Activated CD8-positive, alpha-beta memory T cell treated with anti-CD3 and anti-CD28 coated beads for 4 hours (primary cell): ENCODE measurements around the gene CDK1.
"Not testable (repeated sequence)": the region's sequence is repeated elsewhere in the genome, so short reads cannot be mapped to it uniquely, and the experiment has no call there.

Experiments
- DNase-seq, 2 donors: peaks; one replicate each; pipeline ENCODE4 v3.0.0-alpha.2; 2020; ENCODE audit warnings: low read depth in 2 of 2

The CDK1 gene

DNA sequence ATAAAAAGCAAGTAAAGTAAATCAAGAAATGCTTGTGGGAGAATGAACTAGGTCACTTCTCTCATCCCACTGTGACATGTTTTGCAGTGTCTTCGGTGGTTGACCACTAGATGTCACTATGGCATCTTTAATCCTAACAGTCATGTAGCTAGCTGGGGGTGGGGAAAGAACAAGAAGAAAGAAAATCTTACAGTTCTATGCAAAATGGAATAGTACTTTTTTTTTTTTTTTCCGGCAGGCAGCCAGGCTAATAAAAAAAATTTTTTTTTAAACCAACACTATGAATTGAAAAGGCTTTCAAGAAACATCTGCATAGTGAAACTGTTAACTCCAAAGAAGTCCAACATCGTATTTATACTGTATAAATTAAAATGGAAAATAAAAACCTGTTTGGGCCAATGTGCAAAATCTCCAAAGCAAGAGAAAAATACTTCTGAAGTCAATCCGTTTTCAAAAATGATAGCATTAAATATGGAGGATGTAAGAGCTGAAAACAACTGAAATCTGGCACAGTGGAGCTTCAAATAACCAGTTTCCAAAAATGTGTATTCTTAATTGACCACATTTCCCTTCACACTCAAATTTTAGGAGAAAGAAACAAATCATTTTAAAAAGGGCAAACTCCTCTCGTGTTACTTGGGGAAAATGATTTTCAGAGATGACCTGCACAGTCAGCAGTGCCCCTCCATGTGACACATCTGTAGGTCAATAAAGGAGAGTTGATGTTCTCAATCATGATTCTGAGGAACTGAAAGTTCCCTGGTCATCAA is 38.5 kb downstream of the CDK1 start:
- peak in 1 of 2 donors; percentile 13 for DNase-seq

DNA sequence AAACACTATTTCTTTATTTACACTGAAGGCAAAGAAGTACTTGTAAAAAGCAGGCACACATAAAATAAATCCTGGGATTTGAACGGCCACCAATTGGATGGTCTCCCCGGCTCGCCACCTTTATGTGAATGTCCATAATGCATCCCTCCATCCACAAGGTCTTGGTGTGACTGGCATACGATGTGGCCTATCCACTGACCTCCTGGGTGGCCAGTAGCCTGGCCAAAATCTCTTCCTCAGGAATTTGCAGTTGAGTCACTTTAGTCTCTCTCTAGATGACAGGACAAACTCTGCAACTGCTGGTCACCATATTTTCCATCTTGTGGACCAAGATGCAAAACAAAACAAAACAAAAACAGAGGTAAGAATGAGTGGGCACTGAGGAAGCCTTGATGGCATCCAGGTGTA is 39.1 kb downstream of the CDK1 start:
- DNase-seq, result no peak

DNA sequence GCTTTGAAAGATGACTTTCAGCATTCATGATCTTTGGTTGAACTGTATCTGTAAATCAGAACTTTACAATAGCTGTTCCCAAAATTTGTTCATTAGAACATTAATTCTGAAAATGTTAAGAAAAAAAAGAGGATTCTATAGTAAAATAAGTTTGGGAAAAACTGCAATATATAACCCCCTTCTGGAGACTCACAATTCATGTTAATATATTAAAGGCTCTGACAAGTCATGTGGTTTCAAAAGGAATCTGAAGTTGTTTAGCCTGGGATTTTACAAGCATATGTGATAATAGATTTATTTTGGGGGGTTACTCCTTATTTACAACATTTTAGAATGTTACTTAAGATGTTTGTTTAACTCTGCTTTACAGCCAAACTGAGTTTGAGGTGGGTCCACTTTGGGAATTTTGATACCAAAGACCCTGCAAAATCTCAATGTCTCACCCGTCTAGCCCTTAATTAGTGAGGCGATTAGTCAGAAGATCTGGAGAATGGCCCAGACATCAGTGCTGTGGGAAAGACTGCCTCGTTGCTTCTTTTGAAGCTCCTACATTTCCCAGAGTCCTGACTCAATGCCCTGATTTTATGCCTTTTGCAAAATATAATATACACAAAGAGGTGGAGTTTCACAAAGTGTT is 40.0 kb downstream of the CDK1 start:
- no peak for DNase-seq

DNA sequence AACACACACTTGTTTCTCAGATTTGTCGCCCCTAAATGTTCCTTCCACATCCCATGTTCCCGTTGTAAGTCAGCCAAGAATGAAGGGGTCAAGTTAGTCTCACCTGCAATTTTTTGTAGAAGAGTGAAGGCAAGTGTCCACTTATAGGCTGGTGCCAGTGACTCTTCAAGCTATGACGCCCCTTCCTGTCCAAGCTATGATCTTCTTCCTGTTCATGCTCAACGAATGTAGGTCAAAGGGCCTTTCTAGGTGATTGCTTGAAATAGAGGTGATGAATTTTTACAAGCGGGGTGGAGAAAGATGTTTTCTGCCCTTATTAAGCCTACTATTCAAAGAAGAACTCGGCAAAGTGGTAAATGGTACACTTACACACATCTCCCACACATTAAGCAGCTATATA is 41.0 kb downstream of the CDK1 start:
- no peak for DNase-seq

DNA sequence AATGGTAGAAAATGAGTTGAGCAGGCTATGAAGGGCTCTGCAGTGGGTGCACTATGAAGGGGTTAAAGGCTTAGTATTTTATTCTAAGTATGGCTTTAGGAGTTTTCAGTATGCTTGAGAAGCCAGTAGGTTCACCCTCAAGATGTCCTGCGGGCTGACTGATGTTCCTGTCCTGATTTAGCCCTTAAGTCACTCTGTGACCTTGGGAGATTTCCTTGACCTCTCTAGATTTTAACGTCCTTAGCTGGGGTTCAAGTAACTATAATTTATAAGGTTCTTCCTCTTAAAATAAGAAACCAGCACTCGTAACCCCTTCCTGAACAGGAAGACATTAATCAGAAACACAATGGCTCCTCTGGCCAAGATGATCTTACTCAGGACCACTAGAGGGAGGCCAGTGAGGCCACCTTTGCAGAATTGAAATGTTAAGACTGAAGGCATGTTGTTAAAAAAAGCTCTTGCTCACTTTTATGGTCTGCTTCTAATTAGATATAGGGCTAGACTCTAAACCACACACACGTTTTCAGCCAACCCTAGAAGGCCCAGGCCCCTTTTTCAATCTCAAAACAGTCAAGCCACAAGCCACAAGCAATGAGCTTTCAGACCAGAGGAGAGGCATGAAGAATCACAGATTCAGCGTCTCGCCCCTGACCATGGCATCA is 41.9 kb downstream of the CDK1 start:
- DNase-seq, result no peak

DNA sequence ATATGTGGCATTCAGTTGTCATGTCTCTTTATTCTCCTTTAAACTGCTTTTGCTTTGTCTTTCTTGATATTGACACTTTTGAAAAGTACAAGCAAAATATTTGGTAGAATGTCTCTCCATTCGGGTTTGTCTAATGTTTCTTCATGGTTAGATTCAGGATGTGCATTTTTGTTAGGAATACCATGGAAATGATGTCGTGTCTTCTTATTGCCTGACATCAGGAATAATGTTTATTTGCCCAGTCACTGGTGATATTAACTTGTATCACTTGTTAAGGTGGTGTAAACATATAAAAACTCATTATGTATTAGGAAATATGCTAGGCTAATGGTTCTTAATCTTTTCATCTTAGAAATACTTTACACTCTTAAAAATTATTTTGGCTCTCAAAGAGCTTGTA is 43.4 kb downstream of the CDK1 start:
- DNase-seq, result no peak

DNA sequence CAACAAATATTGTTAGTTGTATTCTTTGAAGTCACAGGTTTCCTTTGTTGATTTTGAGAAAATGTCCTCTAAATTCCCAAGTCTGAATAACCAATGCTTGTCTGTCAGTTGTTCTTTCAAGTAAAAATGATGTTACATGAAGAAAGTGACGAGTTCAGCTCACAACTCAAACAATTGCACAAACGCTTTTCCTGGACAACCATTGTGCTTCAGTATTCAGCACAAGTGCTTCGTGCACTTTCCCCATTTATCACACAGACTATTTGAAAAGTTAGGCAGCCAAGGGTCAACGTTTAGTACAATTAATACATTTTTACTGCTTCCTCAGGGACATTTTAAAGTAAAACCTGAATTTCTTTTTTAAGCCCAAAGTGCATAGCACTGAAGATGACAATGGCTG is 44.5 kb downstream of the CDK1 start:
- DNase-seq, result no peak

DNA sequence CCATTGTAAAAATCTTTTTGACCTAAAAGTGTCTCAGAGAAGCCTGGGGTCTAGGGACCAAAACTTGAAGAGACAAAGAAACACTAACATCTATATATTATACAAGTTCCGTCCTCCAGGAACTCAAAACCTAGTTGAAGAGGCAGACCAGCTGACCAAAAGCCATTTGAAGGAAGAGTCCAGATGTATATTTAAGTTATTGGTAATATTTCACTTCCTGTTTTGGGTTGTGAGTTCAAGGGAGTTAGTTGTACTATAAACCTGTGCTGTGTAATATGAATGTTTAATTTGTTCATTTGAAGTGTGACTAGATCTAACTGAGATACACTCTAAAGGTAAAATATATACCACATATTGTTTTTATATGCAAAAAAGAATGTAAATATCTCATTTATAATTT is 45.0 kb downstream of the CDK1 start:
- DNase-seq, result no peak

DNA sequence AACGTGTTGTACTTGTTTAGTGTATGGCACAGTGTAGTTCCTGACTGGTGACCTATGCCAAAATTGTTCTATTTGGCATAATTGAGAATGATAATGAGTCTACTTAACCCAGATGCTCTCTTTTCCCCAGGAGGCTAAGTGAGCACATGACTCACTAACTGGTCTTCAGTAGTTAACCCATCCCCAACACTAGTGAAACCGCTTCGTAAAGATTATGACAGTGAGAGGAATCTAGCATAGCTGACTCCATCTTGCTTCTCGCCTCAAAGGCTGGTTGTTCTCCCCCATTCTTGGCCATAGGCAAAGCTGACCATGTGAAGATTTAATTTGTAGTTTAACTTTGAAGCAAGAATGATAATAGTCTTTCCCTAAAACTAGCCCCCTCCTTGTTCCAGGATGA is 47.2 kb downstream of the CDK1 start:
- DNase-seq, result no peak

DNA sequence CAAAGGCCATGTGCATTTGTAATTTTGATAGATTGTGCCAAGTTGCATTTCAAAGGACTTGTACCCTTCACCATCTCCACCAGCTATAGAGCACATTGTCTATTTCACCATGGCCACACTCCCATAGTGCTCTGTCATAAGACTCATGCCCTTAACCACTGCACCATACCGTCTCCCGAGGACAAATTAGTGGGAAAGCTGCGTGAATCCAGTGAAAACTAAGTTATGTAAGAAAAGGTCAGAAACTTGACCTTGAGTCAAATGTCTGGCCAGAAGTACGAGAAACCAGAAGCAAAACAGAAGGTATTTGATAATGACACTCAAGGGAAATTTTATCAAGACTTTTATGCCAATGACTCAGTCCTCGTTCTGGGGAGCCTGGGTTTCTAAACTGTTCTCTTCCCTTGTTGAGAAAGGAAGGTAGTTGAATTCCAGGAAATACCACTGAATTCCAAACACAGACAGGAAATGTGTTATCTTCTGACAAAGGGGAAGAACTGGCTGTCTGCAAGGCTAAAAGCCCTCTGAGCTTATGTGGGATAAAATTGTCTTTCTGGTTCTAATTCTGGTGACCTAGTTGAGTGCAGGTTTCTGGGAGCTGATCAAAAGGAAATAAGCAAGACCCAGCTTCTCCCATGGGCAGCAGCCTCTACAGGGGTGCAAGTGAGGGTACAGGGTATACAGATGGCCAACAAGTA is 49.7 kb downstream of the CDK1 start:
- DNase-seq, result no peak

DNA sequence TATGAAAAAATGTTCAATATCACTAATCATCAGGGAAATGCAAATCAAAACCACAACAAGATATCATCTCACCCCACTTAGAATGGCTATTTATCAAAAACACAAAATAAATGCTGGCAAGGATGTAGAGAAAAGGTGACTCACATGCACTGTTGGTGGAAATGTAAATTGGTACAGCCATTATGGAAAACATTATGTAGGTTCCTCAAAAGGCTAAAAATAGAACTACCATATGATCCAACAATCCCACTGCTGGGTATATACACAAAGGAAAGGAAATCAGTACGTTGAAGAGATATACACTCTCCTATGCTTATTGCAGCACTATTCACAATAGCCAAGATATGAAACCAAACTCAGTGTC is 50.2 kb downstream of the CDK1 start:
- DNase-seq, result no peak

DNA sequence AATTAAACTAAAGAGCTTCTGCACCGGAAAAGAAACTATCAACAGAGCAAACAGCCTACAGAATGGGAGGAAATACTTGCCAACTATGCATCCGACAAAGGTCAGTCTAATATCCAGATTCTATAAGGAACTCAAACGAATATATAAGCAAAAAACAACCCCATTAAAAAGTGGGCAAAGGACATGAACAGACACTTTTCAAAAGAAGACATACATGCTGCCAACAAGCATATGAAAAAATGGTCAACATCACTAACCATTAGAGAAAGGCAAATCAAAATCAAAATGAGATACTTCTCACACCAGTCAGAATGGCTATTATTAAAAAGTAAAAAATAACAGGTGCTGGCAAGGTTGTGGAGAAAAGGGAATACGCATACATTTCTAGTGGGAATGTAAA is 53.9 kb downstream of the CDK1 start:
- DNase-seq, result not testable (repeated sequence)

DNA sequence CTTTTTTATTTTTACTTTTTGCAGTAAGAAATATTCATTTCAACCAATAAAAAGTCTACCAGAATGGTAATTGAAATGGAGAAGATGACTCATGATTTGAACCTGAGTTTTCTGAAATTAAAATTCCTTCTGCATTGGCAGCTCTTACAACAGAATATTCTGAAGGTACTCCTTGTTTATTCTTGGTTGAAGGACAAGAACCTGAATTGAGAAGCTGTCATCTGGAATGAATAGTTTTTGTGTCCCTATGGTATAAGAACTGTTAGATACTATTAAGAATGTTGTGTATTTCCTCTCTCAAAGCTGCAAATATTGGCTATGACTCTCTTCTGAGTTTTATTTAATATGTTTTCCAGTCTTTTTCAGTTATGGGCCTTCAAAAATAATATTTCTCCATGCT is 56.1 kb downstream of the CDK1 start:
- DNase-seq, result no peak

DNA sequence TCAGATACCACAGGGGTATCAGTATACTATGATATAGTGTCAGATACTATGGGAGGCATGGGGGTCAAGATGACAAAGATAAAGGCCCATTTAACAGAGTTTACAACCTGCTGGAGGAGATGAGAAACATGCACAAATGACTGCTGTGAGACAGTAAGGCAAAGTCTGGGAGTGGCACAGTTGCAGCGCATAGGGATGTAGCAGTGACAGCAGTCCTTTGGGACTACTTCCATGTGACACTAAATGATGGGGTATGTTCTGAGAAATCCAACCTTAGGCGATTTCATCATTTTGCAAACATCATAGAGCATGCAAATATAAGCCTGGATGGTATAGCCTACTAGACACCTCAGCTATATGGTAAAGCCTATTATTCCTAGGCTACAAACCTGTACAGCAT is 56.8 kb downstream of the CDK1 start:
- no peak for DNase-seq

DNA sequence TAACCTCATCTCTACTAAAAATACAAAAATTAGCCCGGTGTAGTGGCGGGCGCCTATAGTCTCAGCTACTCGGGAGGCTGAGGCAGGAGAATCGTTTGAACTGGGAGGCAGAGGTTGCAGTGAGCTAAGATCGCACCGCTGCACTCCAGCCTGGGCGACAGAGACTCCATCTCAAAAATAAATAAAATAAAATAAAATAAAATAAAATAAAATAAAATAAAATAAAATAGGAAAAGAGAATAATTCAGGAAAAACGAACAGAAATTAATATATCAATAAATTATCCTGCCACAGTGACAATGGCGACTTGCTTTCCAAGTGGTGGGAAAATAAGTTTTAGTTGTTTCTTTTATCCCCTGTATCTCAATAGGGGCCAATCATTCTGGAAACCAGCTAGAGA is 62.9 kb downstream of the CDK1 start:
- not testable (repeated sequence) for DNase-seq

DNA sequence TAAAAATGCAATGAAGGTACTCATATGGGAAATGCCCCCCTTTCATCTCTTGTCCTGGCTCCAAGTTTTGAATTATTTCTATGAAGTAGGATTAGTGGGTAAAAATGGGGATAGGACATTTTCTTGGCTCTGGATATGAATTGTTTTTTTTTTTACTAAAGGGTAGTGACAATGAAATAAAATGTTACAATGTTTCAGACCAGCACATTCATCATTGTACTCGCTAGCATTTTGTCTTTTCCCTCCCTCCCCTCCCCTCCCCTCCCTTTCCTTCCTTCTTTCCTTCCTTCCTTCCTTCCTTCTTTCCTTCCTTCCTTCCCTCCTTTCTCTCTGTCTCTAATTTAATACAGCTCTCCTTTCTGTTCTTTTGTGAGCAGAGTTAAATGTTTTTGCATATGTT is 64.4 kb downstream of the CDK1 start:
- DNase-seq, result no peak
